ENCODE measurements around the gene TMEM114.

TMEM114 gene

GRCh38 chr16:8547762-8548161 lies 42.5 kb downstream of the TMEM114 start:
- DNase-seq, result no peak

- no peak for DNase-seq
These were observed 45.9 kb downstream of the TMEM114 start for GRCh38 chr16:8544406-8544805.

GRCh38 chr16:8543258-8543657 lies 47.1 kb downstream of the TMEM114 start:
- no peak for DNase-seq

DNA sequence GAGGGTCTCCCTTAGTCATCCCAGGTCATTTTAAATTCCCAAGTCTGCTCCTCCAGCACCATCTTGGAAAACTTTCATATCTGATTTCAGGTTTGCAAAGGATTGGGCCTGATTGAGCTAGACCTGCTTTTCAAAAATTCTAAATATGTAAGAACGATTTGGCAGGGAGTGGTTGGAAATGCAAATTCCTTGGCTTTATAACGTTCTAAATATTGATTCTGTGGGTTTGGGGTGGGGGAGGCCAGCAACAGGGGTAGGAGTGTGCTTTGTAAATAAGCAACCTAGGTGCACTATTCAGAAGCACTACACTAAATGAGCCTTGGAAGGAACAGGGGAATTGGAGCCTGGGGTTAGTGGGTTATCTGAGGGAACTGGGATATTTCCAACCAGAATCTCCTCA lies 47.9 kb downstream of the TMEM114 start:
- DNase-seq, result no peak

DNA sequence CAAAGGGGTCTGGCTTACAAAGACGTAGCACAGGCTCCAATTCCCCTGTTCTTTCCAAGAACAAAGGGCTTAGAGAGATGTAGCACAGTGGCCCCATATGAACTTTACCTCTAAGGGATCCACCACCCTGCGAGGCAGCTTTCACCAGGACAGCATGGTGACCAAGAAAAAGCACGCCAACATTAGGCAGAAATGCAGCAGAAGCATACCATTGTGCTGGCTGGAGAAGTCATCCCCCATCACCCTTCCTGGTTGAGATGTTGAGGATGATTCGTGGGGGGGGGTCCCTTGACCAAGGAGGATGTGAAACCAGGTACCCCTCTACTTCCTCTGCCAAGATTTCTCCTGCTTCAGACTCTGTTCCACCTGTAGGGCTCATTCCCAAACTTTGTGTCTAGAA lies 48.4 kb downstream of the TMEM114 start:
- no peak for DNase-seq

- DNase-seq, result no peak
These were observed 52.5 kb downstream of the TMEM114 start for GRCh38 chr16:8537691-8538342.

- DNase-seq, result no peak
These were observed 56.8 kb downstream of the TMEM114 start for GRCh38 chr16:8533509-8533908.

DNA sequence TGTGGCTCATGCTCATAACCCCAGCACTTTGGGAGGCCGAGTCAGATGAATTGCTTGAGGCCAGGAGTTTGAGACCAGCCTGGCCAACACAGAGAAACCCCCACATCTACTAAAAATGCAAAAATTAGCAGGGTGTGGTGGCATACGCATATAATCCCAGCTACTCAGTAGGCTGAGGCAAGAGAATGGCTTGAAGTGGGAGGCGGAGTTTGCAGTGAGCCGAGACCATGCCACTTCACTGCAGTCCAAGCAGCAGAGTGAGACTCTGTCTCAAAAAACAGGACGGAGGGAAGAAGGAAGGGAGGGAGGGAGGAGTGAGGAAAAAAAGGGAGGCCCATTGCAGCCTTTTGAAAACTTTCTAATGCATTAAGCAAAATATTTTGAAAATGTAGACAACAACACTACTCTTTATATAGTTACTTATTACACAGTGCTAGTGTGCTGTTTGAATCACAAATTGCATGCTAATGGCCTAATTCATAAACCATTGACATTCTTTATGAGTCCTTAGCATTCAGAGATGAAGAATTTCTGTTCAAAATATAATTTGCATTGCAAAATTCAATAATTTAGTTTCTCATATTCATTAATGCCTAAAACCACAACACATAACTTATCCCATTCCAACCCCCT lies 59.4 kb downstream of the TMEM114 start:
- DNase-seq, result no peak

GRCh38 chr16:8528471-8528870 lies 61.8 kb downstream of the TMEM114 start:
- DNase-seq, result no peak

GRCh38 chr16:8523932-8524331 lies 66.4 kb downstream of the TMEM114 start:
- no peak for DNase-seq

- DNase-seq, result no peak
These were observed 67.6 kb downstream of the TMEM114 start for GRCh38 chr16:8522757-8523156.

GRCh38 chr16:8519643-8520042 lies 70.7 kb downstream of the TMEM114 start:
- DNase-seq, result no peak
